ENCODE data around the gene MYBBP1A. TPM values are rescaled to one million over a fixed set of nuclear protein-coding genes. Genes with fewer than 3 reads are reported as not detected.

Gene MYBBP1A
- polyA plus RNA-seq, 3 donors, result 4.2 to 22.3 (median 5.3) TPM

DNA sequence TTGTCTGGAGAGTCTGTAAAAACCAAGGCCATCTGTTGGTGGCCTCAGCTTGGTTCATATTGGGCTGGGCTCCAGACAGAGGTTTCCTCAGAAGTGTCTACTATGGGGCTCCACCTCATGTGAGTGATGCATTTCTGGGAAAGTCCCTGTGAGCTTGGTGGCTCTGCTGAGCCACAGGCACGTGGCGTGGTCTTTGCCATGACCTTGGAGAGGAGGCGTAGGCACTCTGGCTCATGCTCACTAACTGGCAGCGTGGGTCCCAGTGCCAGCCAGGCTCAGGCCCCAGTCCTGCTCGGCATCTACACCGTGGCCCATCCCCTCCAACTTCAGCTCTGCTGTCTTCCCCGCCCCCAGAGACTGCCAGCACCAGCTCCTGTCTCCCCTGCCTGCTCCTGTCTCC is 18.5 kb upstream of the MYBBP1A start:
- no peaks in the 10 kb centered on the region for H4K20me1 ChIP-seq (ENCODE audit: insufficient read depth, low read length)
- H3K36me3 Mint-ChIP-seq, result no peaks in the 10 kb centered on the region
- peaks cover 0 to 3% (median 0%) of the 10 kb centered on the region in 7 donors for H3K9me3 Mint-ChIP-seq
- no peaks in the 10 kb centered on the region for H3K27me3 ChIP-seq (ENCODE audit: control insufficient read depth in 2 of 2, insufficient read depth in 2 of 2, low read length in 2 of 2)
- H3K36me3 ChIP-seq (replicated peaks in 1 of 2; ENCODE audit: control insufficient read depth in 1 of 2, insufficient read depth in 2 of 2, low read length in 2 of 2), result no peaks in the 10 kb centered on the region
- intact Hi-C loops (cut with micrococcal nuclease), result no loop called here
- WGBS (ENCODE audit: insufficient coverage), result 79% methylated on average over 4 of the region's 7 CpGs
- no peak overlapping the region for H3K4me2 ChIP-seq (replicated peaks; ENCODE audit: extremely low read depth, low read length, poor library complexity, severe bottlenecking)
- H3K4me3 ChIP-seq (replicated peaks in 1 of 3; ENCODE audit: low read depth in 2 of 3, low read length in 3 of 3), result no peak overlapping the region
- no peak overlapping the region for H3K27ac ChIP-seq (ENCODE audit: low read depth in 1 of 2, low read length in 2 of 2)
- TF ChIP-seq, protein P1, sequence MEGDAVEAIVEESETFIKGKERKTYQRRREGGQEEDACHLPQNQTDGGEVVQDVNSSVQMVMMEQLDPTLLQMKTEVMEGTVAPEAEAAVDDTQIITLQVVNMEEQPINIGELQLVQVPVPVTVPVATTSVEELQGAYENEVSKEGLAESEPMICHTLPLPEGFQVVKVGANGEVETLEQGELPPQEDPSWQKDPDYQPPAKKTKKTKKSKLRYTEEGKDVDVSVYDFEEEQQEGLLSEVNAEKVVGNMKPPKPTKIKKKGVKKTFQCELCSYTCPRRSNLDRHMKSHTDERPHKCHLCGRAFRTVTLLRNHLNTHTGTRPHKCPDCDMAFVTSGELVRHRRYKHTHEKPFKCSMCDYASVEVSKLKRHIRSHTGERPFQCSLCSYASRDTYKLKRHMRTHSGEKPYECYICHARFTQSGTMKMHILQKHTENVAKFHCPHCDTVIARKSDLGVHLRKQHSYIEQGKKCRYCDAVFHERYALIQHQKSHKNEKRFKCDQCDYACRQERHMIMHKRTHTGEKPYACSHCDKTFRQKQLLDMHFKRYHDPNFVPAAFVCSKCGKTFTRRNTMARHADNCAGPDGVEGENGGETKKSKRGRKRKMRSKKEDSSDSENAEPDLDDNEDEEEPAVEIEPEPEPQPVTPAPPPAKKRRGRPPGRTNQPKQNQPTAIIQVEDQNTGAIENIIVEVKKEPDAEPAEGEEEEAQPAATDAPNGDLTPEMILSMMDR (IDR thresholded peaks at IDR 0.05), result no peak
- H3K4me1 Mint-ChIP-seq, result no peaks in the 10 kb centered on the region
- no peak overlapping the region for H2AFZ ChIP-seq (ENCODE audit: insufficient read depth, low read depth, low read length, poor library complexity, severe bottlenecking)
- H3K4me1 ChIP-seq (ENCODE audit: control insufficient read depth in 1 of 2, insufficient read depth in 2 of 2, low read length in 2 of 2), result no peaks in the 10 kb centered on the region
- no peaks in the 10 kb centered on the region for H3K79me2 ChIP-seq (ENCODE audit: insufficient read depth, low read length)
- H3K4me3 Mint-ChIP-seq, result no peak overlapping the region
- peak; percentile 6 to 57 (median 18) for DNase-seq
- H3K9me3 ChIP-seq (replicated peaks in 1 of 2; ENCODE audit: control insufficient read depth in 1 of 2, insufficient read depth in 1 of 2, low read length in 2 of 2), result no peaks in the 10 kb centered on the region
- peaks cover 2 to 12% (median 5%) of the 10 kb centered on the region in 3 donors for H3K27me3 Mint-ChIP-seq (ENCODE audit: low read depth in 3 of 3)
- H3K9ac ChIP-seq (ENCODE audit: insufficient read depth, low read length, poor library complexity, severe bottlenecking), result no peak overlapping the region
- no peak overlapping the region for H3K27ac Mint-ChIP-seq

DNA sequence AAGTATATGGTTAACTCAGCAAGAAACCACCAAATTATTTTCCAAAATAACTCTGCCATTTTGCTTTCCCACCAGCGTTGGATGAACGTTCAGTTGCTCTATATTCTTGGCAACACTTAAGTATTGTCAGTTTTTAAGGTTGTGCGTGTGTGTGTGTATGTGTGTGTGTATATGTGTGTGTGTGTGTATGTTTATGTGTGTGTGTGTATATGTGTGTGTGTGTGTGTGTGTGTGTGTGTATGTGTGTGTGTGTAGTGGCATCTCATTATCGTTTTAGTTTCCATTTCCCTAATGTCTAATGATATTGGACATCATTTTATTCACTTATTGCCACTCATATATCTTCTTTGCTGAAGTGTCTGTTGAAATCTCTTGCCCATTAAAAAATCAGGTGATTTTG is 17.9 kb upstream of the MYBBP1A start:
- no CpG with 5 or more reads among the region's 4 CpGs for WGBS (ENCODE audit: insufficient coverage)
- Histone ChIP-seq H3K27me3 (ENCODE audit: control insufficient read depth in 2 of 2, insufficient read depth in 2 of 2, low read length in 2 of 2) (no peaks in the 10 kb centered on the region), H3K9me3 (replicated peaks in 1 of 2; ENCODE audit: control insufficient read depth in 1 of 2, insufficient read depth in 1 of 2, low read length in 2 of 2) (no peaks in the 10 kb centered on the region), H3K4me3 (replicated peaks in 1 of 3; ENCODE audit: low read depth in 2 of 3, low read length in 3 of 3) (no peak overlapping the region), H3K4me1 (ENCODE audit: control insufficient read depth in 1 of 2, insufficient read depth in 2 of 2, low read length in 2 of 2) (no peaks in the 10 kb centered on the region), H3K4me2 (replicated peaks; ENCODE audit: extremely low read depth, low read length, poor library complexity, severe bottlenecking) (no peak overlapping the region), H3K36me3 (replicated peaks in 1 of 2; ENCODE audit: control insufficient read depth in 1 of 2, insufficient read depth in 2 of 2, low read length in 2 of 2) (no peaks in the 10 kb centered on the region), H3K9ac (ENCODE audit: insufficient read depth, low read length, poor library complexity, severe bottlenecking) (no peak overlapping the region), H3K27ac (ENCODE audit: low read depth in 1 of 2, low read length in 2 of 2) (no peak overlapping the region), H2AFZ (ENCODE audit: insufficient read depth, low read depth, low read length, poor library complexity, severe bottlenecking) (no peak overlapping the region), H4K20me1 (ENCODE audit: insufficient read depth, low read length) (no peaks in the 10 kb centered on the region), H3K79me2 (ENCODE audit: insufficient read depth, low read length) (no peaks in the 10 kb centered on the region)
- intact Hi-C loops (cut with micrococcal nuclease), result no loop called here
- H3K9me3 Mint-ChIP-seq, result peaks cover 0 to 3% (median 0%) of the 10 kb centered on the region in 7 donors
- H3K4me1 Mint-ChIP-seq, result no peaks in the 10 kb centered on the region
- no peak overlapping the region for H3K27ac Mint-ChIP-seq
- H3K36me3 Mint-ChIP-seq, result no peaks in the 10 kb centered on the region
- peaks cover 2 to 11% (median 5%) of the 10 kb centered on the region in 3 donors for H3K27me3 Mint-ChIP-seq (ENCODE audit: low read depth in 3 of 3)
- H3K4me3 Mint-ChIP-seq, result no peak overlapping the region
- TF ChIP-seq, protein P1 (IDR thresholded peaks at IDR 0.05), result no peak
- DNase-seq, result no peak
